Measurements from ENCODE around the gene TUBGCP2. TPM values are rescaled to one million over a fixed set of nuclear protein-coding genes. Genes with fewer than 3 reads are reported as not detected.

The TUBGCP2 gene
- total and polyA plus RNA-seq, 9 donors: 31.2 to 70.5 (median 56.0) TPM

DNA sequence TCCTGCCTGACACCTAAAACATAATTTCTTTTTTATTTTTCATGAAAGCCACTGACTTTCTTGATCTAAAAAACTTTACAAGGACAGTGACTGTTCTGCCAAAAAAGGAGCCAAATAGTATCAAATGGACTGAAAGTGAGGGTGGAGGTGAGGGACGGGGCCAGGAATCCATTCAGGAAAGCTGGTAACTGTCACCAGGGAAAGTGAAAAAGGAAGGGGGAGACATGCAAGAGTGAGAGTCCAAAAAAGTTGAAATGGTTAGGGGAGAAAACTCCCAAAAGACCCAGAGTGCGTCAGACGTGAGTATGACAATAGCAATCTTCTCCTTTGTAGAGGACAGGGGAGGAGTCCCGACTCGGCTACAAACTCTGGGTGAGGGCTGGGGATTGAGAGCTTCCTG, 35.6 kb upstream of the TUBGCP2 start:
- no peak for DNase-seq
- Histone ChIP-seq H3K4me1 (ENCODE audit: insufficient read depth) (no peaks in the 10 kb centered on the region), H3K27me3 (no peaks in the 10 kb centered on the region), H3K36me3 (no peaks in the 10 kb centered on the region), H3K9me3 (peaks cover 0 to 5% of the 10 kb centered on the region in 2 donors), H3K27ac (no peak overlapping the region), H3K4me3 (no peak overlapping the region)
- intact Hi-C loops (cut with DNase I): no loop called here
- WGBS, 3 donors: 51 to 63% (median 62%) methylated on average over 5 of the region's 5 CpGs
- no peak for TF ChIP-seq POLR2A (IDR thresholded peaks at IDR 0.05)
- TF ChIP-seq, protein P1, sequence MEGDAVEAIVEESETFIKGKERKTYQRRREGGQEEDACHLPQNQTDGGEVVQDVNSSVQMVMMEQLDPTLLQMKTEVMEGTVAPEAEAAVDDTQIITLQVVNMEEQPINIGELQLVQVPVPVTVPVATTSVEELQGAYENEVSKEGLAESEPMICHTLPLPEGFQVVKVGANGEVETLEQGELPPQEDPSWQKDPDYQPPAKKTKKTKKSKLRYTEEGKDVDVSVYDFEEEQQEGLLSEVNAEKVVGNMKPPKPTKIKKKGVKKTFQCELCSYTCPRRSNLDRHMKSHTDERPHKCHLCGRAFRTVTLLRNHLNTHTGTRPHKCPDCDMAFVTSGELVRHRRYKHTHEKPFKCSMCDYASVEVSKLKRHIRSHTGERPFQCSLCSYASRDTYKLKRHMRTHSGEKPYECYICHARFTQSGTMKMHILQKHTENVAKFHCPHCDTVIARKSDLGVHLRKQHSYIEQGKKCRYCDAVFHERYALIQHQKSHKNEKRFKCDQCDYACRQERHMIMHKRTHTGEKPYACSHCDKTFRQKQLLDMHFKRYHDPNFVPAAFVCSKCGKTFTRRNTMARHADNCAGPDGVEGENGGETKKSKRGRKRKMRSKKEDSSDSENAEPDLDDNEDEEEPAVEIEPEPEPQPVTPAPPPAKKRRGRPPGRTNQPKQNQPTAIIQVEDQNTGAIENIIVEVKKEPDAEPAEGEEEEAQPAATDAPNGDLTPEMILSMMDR (IDR thresholded peaks at IDR 0.05): no peak
- TF ChIP-seq EP300 (IDR thresholded peaks at IDR 0.05): no peak

DNA sequence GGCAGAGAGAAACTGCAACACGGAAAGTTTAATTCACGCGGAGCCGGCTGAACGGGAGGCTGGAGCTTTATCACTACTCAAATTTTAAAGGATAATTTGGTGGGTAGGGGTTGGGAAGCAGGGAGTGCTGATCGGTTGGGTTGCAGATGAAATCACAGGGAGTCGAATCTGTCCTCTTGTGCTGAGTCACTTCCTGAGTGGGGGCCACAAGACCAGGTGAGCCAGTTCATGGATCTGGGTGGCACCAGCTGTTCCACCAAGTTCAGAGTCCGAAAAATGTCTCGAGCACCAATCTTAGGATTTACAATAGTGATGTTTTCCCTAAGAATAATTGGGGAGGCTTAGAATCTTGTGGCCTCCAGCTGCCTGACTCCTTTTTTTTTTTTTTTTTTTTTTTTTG, 34.9 kb upstream of the TUBGCP2 start:
- no peak for TF ChIP-seq POLR2A (IDR thresholded peaks at IDR 0.05)
- Histone ChIP-seq H3K4me3 (no peak overlapping the region), H3K27ac (no peak overlapping the region), H3K27me3 (no peaks in the 10 kb centered on the region), H3K36me3 (no peaks in the 10 kb centered on the region), H3K9me3 (peaks cover 0 to 5% of the 10 kb centered on the region in 2 donors), H3K4me1 (ENCODE audit: insufficient read depth) (no peaks in the 10 kb centered on the region)
- WGBS, 3 donors: 39 to 53% (median 42%) methylated on average over 9 of the region's 9 CpGs
- no peak for DNase-seq
- intact Hi-C loops (cut with DNase I): no loop called here

DNA sequence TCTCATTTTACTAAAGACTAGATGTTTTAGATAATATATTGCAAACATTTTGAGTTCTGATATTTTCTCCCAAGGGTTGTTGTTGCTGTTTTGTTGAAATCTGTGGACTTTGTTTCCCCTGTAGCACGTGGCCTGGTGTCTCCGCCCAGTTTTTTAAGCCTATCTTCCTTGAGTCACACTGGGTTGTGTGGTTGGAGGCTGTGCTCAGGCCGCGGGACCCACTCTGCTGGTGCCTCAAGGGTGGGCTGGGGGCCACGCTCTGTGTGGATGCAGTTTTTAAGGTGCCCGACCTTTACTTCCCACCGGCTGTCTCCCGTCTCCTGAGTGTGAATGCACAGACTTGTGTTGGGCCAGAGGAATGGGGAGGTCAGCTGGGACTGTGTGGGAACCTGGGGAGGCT, 34.3 kb upstream of the TUBGCP2 start:
- DNase-seq: no peak

DNA sequence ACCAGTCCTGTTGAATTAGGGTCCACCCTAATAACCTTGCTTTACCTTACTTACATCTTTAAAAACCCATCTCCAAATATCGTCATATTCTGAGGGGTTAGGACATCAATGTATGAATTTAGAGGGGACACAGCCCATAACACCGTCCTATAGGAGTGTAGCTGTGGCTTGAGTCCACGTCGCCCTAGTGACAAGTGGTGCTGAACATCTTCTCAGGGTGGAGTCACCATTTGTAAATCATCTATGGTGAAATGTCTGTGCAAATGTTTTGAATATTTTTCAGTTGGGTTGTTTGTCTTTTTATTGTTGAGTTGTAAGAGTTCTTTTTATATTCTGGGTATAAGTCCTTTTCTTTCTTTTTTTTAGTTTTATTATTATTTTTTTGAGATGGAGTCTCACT, 33.3 kb upstream of the TUBGCP2 start:
- no peak for DNase-seq
- no peaks in the 10 kb centered on the region for H3K27me3 ChIP-seq
- TF ChIP-seq POLR2A (IDR thresholded peaks at IDR 0.05) (no peak), EP300 (IDR thresholded peaks at IDR 0.05) (no peak)
- TF ChIP-seq, protein P1 (IDR thresholded peaks at IDR 0.05): no peak

More for the DNA sequence above, 34.3 kb upstream of the TUBGCP2 start:
- Histone ChIP-seq H3K4me1 (ENCODE audit: insufficient read depth) (no peaks in the 10 kb centered on the region), H3K36me3 (no peaks in the 10 kb centered on the region), H3K27ac (no peak overlapping the region), H3K9me3 (peaks cover 0 to 5% of the 10 kb centered on the region in 2 donors), H3K27me3 (no peaks in the 10 kb centered on the region), H3K4me3 (no peak overlapping the region)
- intact Hi-C loops (cut with DNase I): no loop called here
- 59 to 73% (median 61%) methylated on average over 8 of the region's 8 CpGs for WGBS, 3 donors
- no peak for TF ChIP-seq EP300 (IDR thresholded peaks at IDR 0.05)
- TF ChIP-seq, protein P1 (IDR thresholded peaks at IDR 0.05): no peak
- no peak for TF ChIP-seq POLR2A (IDR thresholded peaks at IDR 0.05)

DNA sequence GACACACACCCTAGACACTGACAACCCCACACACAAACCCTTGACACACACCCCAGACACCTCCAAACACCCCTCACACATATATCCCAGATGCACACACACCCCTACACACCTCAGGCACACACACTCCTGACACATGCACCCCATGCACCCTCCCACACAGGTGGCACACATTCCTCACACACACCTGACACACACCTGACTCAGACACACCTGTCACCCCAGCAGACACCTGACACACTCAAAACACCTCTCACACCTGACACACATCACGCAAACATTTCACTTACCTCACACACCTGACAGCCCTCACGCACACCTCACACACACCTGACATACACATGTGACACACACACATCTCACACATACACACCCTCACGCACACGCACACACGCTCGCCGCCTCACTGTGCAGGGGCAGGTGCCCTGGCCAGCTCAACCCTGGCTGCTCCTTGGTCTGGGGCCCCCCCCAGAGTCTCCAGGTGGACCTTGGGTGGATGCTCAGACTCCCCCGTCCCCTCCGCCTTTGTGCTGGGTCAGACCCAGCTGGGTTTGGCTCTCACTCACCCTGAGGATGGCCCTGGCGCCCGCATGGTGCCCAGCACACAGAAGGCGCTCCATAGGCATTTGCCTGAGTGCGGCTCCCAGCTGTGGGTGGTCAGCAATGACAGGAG, 31.2 kb upstream of the TUBGCP2 start:
- TF ChIP-seq POLR2A (IDR thresholded peaks at IDR 0.05) (no peak), EP300 (IDR thresholded peaks at IDR 0.05) (no peak)
- TF ChIP-seq, protein P1 (IDR thresholded peaks at IDR 0.05): no peak
- no peaks in the 10 kb centered on the region for H3K36me3 ChIP-seq
- WGBS, 3 donors: 83 to 90% (median 89%) methylated on average over 13 of the region's 13 CpGs
- H3K9me3 ChIP-seq: peaks cover 0 to 5% of the 10 kb centered on the region in 2 donors
- H3K4me3 ChIP-seq: no peak overlapping the region
- intact Hi-C loops (cut with DNase I): no loop called here
- no peak for DNase-seq
- peaks cover 8% of the 10 kb centered on the region for H3K4me1 ChIP-seq (ENCODE audit: insufficient read depth)
- peaks cover 6% of the 10 kb centered on the region for H3K27me3 ChIP-seq
- H3K27ac ChIP-seq: no peak overlapping the region

More for the DNA sequence above, 33.3 kb upstream of the TUBGCP2 start:
- no peak overlapping the region for H3K27ac ChIP-seq
- 79 to 87% (median 82%) methylated on average over 4 of the region's 4 CpGs for WGBS, 3 donors
- peaks cover 0 to 5% of the 10 kb centered on the region in 2 donors for H3K9me3 ChIP-seq
- intact Hi-C loops (cut with DNase I): no loop called here
- H3K4me3 ChIP-seq: no peak overlapping the region
- H3K36me3 ChIP-seq: no peaks in the 10 kb centered on the region
- H3K4me1 ChIP-seq (ENCODE audit: insufficient read depth): no peaks in the 10 kb centered on the region

Measured in ovary (tissue), 9 donors.